ENCODE results near the gene TSPEAR. TPM values are rescaled to one million over a fixed set of nuclear protein-coding genes. Genes with fewer than 3 reads are reported as not detected.
"Not testable (repeated sequence)": the region's sequence is repeated elsewhere in the genome, so short reads cannot be mapped to it uniquely, and the experiment has no call there.

The TSPEAR gene
- total and polyA plus RNA-seq, 4 experiments from 2014 or later = 0.07 TPM; not detected in 3

DNA sequence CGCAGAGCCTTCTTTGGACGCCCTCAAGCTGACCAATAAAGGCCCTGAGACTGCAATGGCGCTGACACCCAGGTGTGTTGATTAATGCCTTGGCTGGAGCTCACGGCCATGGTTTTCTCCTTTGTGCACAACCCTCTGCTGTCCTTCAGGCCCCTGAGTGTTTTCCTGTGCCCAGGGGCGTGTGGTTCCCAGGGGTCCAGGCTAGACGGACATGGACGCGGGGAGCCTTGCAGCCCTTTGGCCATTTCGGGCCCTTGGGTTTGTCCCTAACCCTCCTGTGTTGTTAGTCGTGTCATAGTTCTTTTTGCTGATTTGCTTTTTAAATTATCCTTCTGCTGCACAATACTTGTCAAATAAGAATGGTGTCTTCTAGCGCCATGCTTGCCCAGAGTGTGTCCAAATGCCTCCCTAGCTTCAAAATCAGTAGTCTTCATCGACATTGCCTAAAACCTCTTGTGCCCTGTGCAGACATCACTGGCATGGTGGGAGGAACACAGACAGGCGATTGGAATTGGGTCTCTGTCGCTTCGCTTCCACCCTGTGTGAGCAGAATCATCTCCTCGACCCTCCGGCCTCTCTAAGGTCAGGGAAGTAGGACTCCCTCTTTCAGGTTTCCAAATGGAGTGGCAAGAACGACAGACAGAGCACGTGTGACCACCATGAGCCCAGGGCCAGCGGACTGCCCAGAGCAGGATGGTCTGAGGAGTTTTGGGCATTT is 135.9 kb downstream of the TSPEAR start:
- intact Hi-C loops (cut with micrococcal nuclease) = no loop called here
- Histone ChIP-seq H3K36me3 (ENCODE audit: insufficient read depth, low read length) (no peaks in the 10 kb centered on the region), H3K4me3 (ENCODE audit: low read length in 2 of 2) (no peak overlapping the region), H3K27me3 (ENCODE audit: insufficient read depth, low read length) (no peaks in the 10 kb centered on the region), H3K9me3 (ENCODE audit: control insufficient read depth in 1 of 2, low read length in 2 of 2) (no peaks in the 10 kb centered on the region), H3K4me1 (ENCODE audit: insufficient read depth, low read length) (no peaks in the 10 kb centered on the region), H3K27ac (ENCODE audit: low read depth, low read length) (no peak overlapping the region)
- ChIA-PET CTCF (ENCODE audit: partially characterized antibody) (interaction anchor here (1.1 to 3.2 kb wide), 2 partner anchors 165 to 167 kb away, joined by 3 to 7 read pairs; no protein-coding TSS in a partner anchor), POLR2A (ENCODE audit: partially characterized antibody) (no interaction called here)
- Mint-ChIP-seq H3K36me3 (peaks cover 0 to 4% of the 10 kb centered on the region in 2 donors), H3K9me3 (peaks cover 0 to 32% (median 23%) of the 10 kb centered on the region in 8 donors), H3K4me1 (peaks cover 0 to 10% (median 5%) of the 10 kb centered on the region in 4 donors), H3K4me3 (no peak overlapping the region), H3K27me3 (peaks cover 2 to 7% of the 10 kb centered on the region in 2 donors), H3K27ac (peak overlapping the region in 2 of 7 donors; percentile 4 to 36)
- no peak for DNase-seq

DNA sequence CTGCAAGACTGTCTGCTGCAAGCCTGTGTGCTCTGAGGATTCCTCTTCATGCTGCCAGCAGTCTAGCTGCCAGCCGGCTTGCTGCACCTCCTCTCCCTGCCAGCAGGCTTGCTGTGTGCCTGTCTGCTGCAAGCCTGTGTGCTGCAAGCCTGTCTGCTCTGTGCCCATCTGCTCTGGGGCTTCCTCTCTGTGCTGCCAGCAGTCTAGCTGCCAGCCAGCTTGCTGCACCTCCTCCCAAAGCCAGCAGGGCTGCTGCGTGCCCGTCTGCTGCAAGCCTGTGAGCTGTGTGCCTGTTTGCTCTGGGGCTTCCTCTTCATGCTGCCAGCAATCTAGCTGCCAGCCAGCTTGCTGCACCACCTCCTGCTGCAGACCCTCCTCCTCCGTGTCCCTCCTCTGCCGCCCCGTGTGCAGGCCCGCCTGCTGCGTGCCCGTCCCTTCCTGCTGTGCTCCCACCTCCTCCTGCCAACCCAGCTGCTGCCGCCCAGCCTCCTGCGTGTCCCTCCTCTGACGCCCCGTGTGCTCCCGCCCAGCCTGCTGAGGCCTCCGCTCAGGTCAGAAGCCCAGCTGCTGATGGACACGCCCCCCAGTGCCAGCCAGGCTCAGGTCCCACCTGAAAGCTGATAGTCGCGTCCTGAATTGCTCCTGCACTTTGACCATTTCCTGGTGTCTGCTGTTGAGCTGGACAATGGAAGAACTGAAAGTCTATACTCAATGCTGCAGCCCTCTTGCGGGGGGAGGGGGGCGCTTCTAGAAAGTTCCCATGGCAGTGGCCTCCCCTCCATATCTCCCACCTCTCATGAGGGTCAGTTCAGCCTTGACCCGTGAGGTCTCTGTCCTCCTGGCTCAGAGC is 136.7 kb downstream of the TSPEAR start:
- Mint-ChIP-seq H3K9me3 (peaks cover 0 to 27% (median 18%) of the 10 kb centered on the region in 8 donors), H3K27me3 (peaks cover 2 to 7% of the 10 kb centered on the region in 2 donors), H3K4me3 (no peak overlapping the region), H3K36me3 (peaks cover 0 to 4% of the 10 kb centered on the region in 2 donors), H3K27ac (peak overlapping the region in 2 of 7 donors; percentile 23 to 29), H3K4me1 (peaks cover 0 to 10% (median 4%) of the 10 kb centered on the region in 4 donors)
- ChIA-PET POLR2A (ENCODE audit: partially characterized antibody) (no interaction called here), CTCF (ENCODE audit: partially characterized antibody) (interaction anchor here (1.1 to 3.2 kb wide), 2 partner anchors 166 to 168 kb away, joined by 3 to 7 read pairs; no protein-coding TSS in a partner anchor)
- Histone ChIP-seq H3K27ac (ENCODE audit: low read depth, low read length) (no peak overlapping the region), H3K27me3 (ENCODE audit: insufficient read depth, low read length) (no peaks in the 10 kb centered on the region), H3K36me3 (ENCODE audit: insufficient read depth, low read length) (no peaks in the 10 kb centered on the region), H3K4me3 (ENCODE audit: low read length in 2 of 2) (no peak overlapping the region), H3K9me3 (ENCODE audit: control insufficient read depth in 1 of 2, low read length in 2 of 2) (no peaks in the 10 kb centered on the region), H3K4me1 (ENCODE audit: insufficient read depth, low read length) (no peaks in the 10 kb centered on the region)
- no peak for DNase-seq
- intact Hi-C loops (cut with micrococcal nuclease) = no loop called here

DNA sequence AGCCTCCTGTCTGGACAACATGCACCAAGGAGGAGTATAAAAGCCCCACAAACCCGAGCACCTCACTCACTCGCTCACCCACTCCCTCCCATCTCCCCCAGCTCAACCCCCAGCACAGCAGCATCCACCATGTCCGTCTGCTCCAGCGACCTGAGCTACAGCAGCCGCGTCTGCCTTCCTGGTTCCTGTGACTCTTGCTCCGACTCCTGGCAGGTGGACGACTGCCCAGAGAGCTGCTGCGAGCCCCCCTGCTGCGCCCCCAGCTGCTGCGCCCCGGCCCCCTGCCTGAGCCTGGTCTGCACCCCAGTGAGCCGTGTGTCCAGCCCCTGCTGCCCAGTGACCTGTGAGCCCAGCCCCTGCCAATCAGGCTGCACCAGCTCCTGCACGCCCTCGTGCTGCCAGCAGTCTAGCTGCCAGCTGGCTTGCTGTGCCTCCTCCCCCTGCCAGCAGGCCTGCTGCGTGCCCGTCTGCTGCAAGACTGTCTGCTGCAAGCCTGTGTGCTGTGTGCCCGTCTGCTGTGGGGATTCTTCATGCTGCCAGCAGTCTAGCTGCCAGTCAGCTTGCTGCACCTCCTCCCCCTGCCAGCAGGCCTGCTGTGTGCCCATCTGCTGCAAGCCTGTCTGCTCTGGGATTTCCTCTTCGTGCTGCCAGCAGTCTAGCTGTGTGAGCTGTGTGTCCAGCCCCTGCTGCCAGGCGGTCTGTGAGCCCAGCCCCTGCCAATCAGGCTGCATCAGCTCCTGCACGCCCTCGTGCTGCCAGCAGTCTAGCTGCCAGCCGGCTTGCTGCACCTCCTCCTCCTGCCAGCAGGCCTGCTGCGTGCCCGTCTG is 137.5 kb downstream of the TSPEAR start, which contains the start of gene KRTAP10-4:
TSS of gene KRTAP10-4 (plus strand) at position 100 of the 827 bp plus-strand sequence. CDS start at position 130, 30 bp downstream.
- POLR2A ChIA-PET (ENCODE audit: partially characterized antibody); H3K9me3 ChIP-seq (ENCODE audit: control insufficient read depth in 1 of 2, low read length in 2 of 2); H3K36me3 Mint-ChIP-seq; intact Hi-C loops (cut with micrococcal nuclease); H3K4me3 ChIP-seq (ENCODE audit: low read length in 2 of 2); H3K27me3 Mint-ChIP-seq; H3K27ac ChIP-seq (ENCODE audit: low read depth, low read length); H3K27me3 ChIP-seq (ENCODE audit: insufficient read depth, low read length); H3K36me3 ChIP-seq (ENCODE audit: insufficient read depth, low read length); DNase-seq; H3K4me1 ChIP-seq (ENCODE audit: insufficient read depth, low read length); H3K4me1 Mint-ChIP-seq: not testable (repeated sequence)
- peak within 1 kb of the TSS in 1 of 8 donors; percentile 27 for H3K4me3 Mint-ChIP-seq
- H3K9me3 Mint-ChIP-seq = peaks cover 0 to 24% (median 18%) of the 10 kb centered on the region in 8 donors
- peak within 1 kb of the TSS in 3 of 7 donors; percentile 18 to 57 (median 21) for H3K27ac Mint-ChIP-seq
- CTCF ChIA-PET (ENCODE audit: partially characterized antibody) = interaction anchor here (3.2 kb wide), 1 partner anchor 169 kb away, joined by 7 read pairs; no protein-coding TSS in a partner anchor

DNA sequence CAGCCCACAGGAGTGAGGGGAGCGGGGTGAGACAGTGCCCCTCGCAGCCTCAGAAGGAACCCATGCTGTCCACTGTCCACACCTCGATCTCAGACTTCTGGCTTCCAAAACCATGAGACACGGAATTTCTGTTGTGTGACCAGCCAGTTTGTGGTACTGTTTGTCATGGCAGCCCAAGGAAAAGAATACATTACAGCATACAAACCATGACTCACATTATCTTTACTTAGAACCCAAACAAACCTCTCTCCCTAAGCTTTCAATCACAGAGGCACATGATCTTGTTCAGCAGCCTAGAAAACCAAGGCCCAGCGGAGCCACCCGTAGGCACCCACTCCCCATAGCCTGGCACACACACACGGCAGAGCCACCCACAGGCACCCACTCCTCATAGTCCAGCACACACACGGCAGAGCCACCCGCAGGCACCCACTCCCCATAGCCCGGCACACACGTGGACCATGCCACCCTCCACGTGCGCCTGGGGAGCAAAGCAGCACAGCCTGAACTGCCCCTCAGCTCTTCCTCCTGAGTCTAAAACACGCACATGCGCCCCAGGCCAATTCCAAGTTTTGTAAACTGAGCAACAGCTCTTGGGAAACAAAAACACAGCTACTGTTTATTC is 138.3 kb downstream of the TSPEAR start:
- Histone ChIP-seq H3K27ac (ENCODE audit: low read depth, low read length) (no peak overlapping the region), H3K36me3 (ENCODE audit: insufficient read depth, low read length) (no peaks in the 10 kb centered on the region), H3K27me3 (ENCODE audit: insufficient read depth, low read length) (no peaks in the 10 kb centered on the region), H3K4me3 (ENCODE audit: low read length in 2 of 2) (no peak overlapping the region), H3K4me1 (ENCODE audit: insufficient read depth, low read length) (no peaks in the 10 kb centered on the region), H3K9me3 (ENCODE audit: control insufficient read depth in 1 of 2, low read length in 2 of 2) (no peaks in the 10 kb centered on the region)
- ChIA-PET POLR2A (ENCODE audit: partially characterized antibody) (no interaction called here), CTCF (ENCODE audit: partially characterized antibody) (no interaction called here)
- Mint-ChIP-seq H3K4me3 (peak overlapping the region in 1 of 8 donors; percentile 27), H3K27me3 (peaks cover 2 to 7% of the 10 kb centered on the region in 2 donors), H3K27ac (peak overlapping the region in 2 of 7 donors; percentile 21 to 57), H3K36me3 (peaks cover 0 to 3% of the 10 kb centered on the region in 2 donors), H3K4me1 (peaks cover 0 to 10% (median 4%) of the 10 kb centered on the region in 4 donors), H3K9me3 (peaks cover 0 to 21% (median 17%) of the 10 kb centered on the region in 8 donors)
- DNase-seq = no peak
- intact Hi-C loops (cut with micrococcal nuclease) = no loop called here

DNA sequence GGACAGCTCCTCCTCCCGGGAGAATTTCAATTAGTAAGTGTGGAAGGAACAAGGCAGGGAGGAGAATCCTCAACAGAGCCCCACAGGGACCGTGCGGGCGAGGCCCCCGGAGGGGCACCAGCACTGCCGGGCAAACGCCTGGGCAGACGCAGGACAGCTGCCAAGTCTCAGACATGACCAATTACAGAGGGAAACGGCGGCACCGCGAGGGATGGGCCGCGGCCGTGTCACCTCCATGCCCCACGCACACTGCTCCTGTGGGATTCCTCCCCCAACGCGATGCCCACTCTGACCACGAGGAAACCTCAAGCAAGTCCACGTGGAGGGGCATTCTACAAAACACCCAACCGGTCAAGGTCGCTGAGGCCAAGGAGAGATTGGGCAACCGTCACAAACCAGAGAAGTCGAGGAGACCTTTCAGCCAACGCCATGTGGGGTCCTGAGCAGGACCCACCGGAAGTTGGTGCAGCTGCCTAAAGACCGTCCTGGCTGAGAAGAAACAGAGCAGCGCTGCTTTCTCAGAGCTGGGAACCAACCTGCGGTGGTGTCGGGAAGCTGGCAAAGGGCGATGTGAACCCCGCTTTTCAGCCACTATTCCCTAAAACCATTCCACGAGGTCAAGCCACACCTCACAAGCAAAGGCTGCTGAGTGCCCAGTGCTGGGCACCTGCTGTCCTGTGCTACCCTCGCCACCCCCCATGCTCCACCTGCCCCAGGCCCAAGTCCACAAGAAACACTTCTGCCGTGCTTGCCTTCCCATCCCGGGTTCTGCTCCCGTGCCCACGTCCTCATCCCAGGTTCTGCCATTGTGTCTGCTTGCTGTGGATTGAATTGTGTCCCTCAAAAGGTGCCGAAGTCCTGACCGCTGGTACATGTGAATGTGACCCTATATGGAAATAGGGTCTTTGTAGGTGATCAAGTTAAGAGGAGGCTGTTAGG is 139.3 kb downstream of the TSPEAR start:
- Histone ChIP-seq H3K36me3 (ENCODE audit: insufficient read depth, low read length) (no peaks in the 10 kb centered on the region), H3K9me3 (ENCODE audit: control insufficient read depth in 1 of 2, low read length in 2 of 2) (no peaks in the 10 kb centered on the region), H3K27me3 (ENCODE audit: insufficient read depth, low read length) (no peaks in the 10 kb centered on the region), H3K4me1 (ENCODE audit: insufficient read depth, low read length) (no peaks in the 10 kb centered on the region), H3K4me3 (ENCODE audit: low read length in 2 of 2) (no peak overlapping the region), H3K27ac (ENCODE audit: low read depth, low read length) (no peak overlapping the region)
- CTCF ChIA-PET (ENCODE audit: partially characterized antibody) = no interaction called here
- H3K36me3 Mint-ChIP-seq = no peaks in the 10 kb centered on the region
- peak overlapping the region in 1 of 7 donors; percentile 18 for H3K27ac Mint-ChIP-seq
- POLR2A ChIA-PET (ENCODE audit: partially characterized antibody) = no interaction called here
- peaks cover 0 to 10% (median 4%) of the 10 kb centered on the region in 4 donors for H3K4me1 Mint-ChIP-seq
- H3K27me3 Mint-ChIP-seq = peaks cover 3 to 7% of the 10 kb centered on the region in 2 donors
- DNase-seq = no peak
- intact Hi-C loops (cut with micrococcal nuclease) = no loop called here
- H3K9me3 Mint-ChIP-seq = peaks cover 0 to 14% (median 9%) of the 10 kb centered on the region in 8 donors
- no peak overlapping the region for H3K4me3 Mint-ChIP-seq

DNA sequence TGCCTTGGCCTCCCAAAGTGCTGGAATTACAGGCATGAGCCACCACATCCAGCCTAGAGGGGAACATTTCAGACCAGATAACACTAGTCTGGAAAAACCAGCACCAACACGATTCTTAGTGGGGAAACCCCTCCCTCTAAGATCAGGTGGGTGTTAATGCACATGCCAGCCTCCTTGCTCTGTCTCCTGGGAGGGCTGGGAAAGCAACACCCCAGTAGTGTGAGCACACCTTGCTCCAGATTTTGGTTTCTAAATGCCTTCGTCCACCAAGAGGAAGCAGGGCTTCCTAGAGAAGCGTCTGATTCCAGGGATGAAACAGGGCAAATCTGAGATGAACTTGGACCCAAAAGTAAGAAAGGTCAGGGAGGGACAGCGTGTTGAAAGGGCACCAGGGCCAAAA is 140.1 kb downstream of the TSPEAR start:
- Histone ChIP-seq H3K4me1 (ENCODE audit: insufficient read depth, low read length) (no peaks in the 10 kb centered on the region), H3K4me3 (ENCODE audit: low read length in 2 of 2) (no peak overlapping the region), H3K36me3 (ENCODE audit: insufficient read depth, low read length) (no peaks in the 10 kb centered on the region), H3K27me3 (ENCODE audit: insufficient read depth, low read length) (no peaks in the 10 kb centered on the region), H3K9me3 (ENCODE audit: control insufficient read depth in 1 of 2, low read length in 2 of 2) (no peaks in the 10 kb centered on the region), H3K27ac (ENCODE audit: low read depth, low read length) (no peak overlapping the region)
- Mint-ChIP-seq H3K36me3 (no peaks in the 10 kb centered on the region), H3K27me3 (peaks cover 3 to 7% of the 10 kb centered on the region in 2 donors), H3K4me1 (peaks cover 0 to 10% (median 4%) of the 10 kb centered on the region in 4 donors), H3K4me3 (peak overlapping the region in 1 of 8 donors; percentile 0), H3K9me3 (peaks cover 0 to 8% (median 3%) of the 10 kb centered on the region in 8 donors), H3K27ac (peak overlapping the region in 1 of 7 donors; percentile 27)
- ChIA-PET POLR2A (ENCODE audit: partially characterized antibody) (no interaction called here), CTCF (ENCODE audit: partially characterized antibody) (no interaction called here)
- intact Hi-C loops (cut with micrococcal nuclease) = no loop called here
- DNase-seq = no peak

Data from CD4-positive, alpha-beta memory T cell (primary cell).